GM21786 (cell line): ENCODE data around the gene CNGB1.

Experiments
- ATAC-seq: cut with Tn5 transposase; IDR thresholded peaks from one replicate; pipeline ENCODE4 v1.9.1; 2021; ENCODE audit not compliant: unreplicated experiment

The CNGB1 gene

GRCh38 chr16:57977418-57978069, 6.6 kb upstream of the CNGB1 start:
- no peak for ATAC-seq

- no peak for ATAC-seq
These were observed 5.4 kb upstream of the CNGB1 start for GRCh38 chr16:57976331-57976796.

- no peak for ATAC-seq
These were observed 1.4 kb upstream of the CNGB1 start for GRCh38 chr16:57972306-57972705.

- no peak for ATAC-seq
These were observed 920 bp upstream of the CNGB1 start for GRCh38 chr16:57971848-57972247.

GRCh38 chr16:57970319-57970718, 609 bp downstream of the CNGB1 start:
- ATAC-seq: no peak

GRCh38 chr16:57969451-57970123, 1.3 kb downstream of the CNGB1 start:
- ATAC-seq: no peak

- no peak for ATAC-seq
These were observed 3.0 kb downstream of the CNGB1 start for GRCh38 chr16:57967916-57968315.

- no peak for ATAC-seq
These were observed 3.9 kb downstream of the CNGB1 start for GRCh38 chr16:57966986-57967385.

GRCh38 chr16:57966204-57966771, 4.6 kb downstream of the CNGB1 start:
- ATAC-seq: no peak

GRCh38 chr16:57964157-57964700, 6.7 kb downstream of the CNGB1 start:
- no peak for ATAC-seq

- no peak for ATAC-seq
These were observed 8.2 kb downstream of the CNGB1 start for GRCh38 chr16:57962756-57963155.

- no peak for ATAC-seq
These were observed 8.9 kb downstream of the CNGB1 start for GRCh38 chr16:57962046-57962445.

GRCh38 chr16:57961538-57961937, 9.4 kb downstream of the CNGB1 start:
- no peak for ATAC-seq

- no peak for ATAC-seq
These were observed 10.0 kb downstream of the CNGB1 start for GRCh38 chr16:57960826-57961472.

GRCh38 chr16:57960310-57960709, 10.6 kb downstream of the CNGB1 start:
- no peak for ATAC-seq

- ATAC-seq: no peak
These were observed 11.1 kb downstream of the CNGB1 start for GRCh38 chr16:57959804-57960203.

- no peak for ATAC-seq
These were observed 11.8 kb downstream of the CNGB1 start for GRCh38 chr16:57959121-57959520.

GRCh38 chr16:57958544-57958943, 12.4 kb downstream of the CNGB1 start:
- no peak for ATAC-seq

- no peak for ATAC-seq
These were observed 13.1 kb downstream of the CNGB1 start for GRCh38 chr16:57957673-57958392.

GRCh38 chr16:57956924-57957672, 13.8 kb downstream of the CNGB1 start:
- ATAC-seq: no peak
